Esophagus squamous epithelium (tissue), 4 donors: ENCODE data around the gene ALKBH3.

Experiments
- POLR2A ChIP-seq, 4 donors: fragments of 450-650 bp; IDR thresholded peaks; one replicate each; pipeline ENCODE4 v1.6.1; 2017; ENCODE audit warnings: antibody characterized with exemption in 4 of 4, mild to moderate bottlenecking in 4 of 4, moderate library complexity in 3 of 4
- TF ChIP-seq, protein P1 (sequence below), 6 experiments: fragments of 450-650 bp in 4 of 6; fragments of 200-600 bp in 2 of 6; sonication (generic) in 2 of 6; IDR thresholded peaks; one replicate each; pipeline ENCODE4 v1.5.1; 2016 to 2019; ENCODE audit warnings: antibody characterized with exemption in 6 of 6, mild to moderate bottlenecking in 4 of 6, moderate library complexity in 4 of 6

DNA sequence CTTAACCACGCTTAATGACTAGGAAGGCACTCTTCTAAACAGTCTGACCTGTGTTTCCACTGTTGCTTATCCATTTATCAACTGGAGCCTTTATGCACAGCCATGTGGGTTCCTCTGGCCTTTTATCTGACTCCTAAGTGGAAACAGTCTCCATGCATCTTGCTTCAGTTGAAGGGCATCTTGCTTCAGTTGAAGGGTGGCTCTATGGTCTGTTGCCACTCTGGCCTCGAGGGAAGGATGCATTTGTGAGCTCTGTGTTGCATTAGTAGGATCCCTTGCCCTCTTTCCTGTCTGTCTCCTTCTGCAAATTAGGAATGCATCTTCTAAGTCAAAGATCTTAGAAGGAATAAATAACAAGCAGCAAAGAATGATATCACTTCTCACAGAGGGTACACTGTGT lies 36.0 kb downstream of the ALKBH3 start:
- TF ChIP-seq, protein P1, sequence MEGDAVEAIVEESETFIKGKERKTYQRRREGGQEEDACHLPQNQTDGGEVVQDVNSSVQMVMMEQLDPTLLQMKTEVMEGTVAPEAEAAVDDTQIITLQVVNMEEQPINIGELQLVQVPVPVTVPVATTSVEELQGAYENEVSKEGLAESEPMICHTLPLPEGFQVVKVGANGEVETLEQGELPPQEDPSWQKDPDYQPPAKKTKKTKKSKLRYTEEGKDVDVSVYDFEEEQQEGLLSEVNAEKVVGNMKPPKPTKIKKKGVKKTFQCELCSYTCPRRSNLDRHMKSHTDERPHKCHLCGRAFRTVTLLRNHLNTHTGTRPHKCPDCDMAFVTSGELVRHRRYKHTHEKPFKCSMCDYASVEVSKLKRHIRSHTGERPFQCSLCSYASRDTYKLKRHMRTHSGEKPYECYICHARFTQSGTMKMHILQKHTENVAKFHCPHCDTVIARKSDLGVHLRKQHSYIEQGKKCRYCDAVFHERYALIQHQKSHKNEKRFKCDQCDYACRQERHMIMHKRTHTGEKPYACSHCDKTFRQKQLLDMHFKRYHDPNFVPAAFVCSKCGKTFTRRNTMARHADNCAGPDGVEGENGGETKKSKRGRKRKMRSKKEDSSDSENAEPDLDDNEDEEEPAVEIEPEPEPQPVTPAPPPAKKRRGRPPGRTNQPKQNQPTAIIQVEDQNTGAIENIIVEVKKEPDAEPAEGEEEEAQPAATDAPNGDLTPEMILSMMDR (IDR thresholded peaks at IDR 0.05): no peak
- no peak for TF ChIP-seq POLR2A (IDR thresholded peaks at IDR 0.05)
